ENCODE measurements around the gene CADM2.
"Not testable (repeated sequence)": the region's sequence is repeated elsewhere in the genome, so short reads cannot be mapped to it uniquely, and the experiment has no call there.

The CADM2 gene

DNA sequence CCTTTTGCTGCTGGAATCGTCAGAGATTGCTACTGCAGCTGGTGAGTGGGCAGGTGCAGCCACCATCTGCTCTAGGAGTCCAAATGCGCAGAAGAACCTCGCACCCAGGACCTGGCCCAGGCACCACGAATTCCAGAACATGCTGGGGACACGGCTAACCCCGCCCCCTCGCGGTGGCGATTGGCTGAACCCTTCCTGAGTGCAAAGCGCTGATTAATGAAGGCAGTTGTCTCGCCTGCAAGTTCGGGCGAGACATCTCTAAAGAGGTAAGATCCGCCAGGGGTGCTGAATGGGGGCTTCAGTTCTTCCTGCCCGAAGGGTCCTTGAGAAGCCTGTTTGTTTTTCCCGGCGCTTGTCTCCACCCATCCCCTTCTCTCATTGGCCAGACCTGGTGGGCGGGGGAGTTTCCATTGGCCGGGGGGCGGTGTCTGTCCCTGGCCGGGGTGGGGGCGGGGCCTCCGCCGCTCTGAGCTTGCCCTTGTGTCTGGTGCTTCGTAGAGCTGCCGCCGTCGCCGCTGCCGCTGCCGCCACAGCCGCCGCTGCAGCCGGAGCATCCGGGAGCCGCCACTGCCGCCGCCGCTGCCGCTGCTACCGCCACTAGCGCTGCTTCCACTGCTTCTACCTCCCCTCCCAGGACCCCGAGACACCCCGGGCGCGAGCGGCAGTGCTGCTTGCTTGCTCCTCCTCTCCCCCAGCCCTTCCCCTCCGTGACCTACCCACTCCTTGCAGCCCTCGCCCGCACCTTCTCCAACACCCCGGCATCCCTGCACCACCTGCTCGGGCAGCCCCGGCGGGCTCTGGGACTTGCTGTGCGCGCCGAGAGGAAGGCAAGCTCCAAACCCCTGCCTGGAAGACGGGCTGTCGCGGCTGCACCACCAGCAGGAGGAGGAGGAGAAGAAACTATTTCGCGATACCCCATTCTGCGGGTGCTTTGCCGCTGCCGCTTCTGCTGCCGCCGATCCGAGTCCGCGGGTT lies at the start of gene CADM2:
CADM2 (plus strand) TSS at position 495 of the 975 bp plus-strand sequence.
- DNase-seq (ENCODE audit: low spot score) = peak; percentile 96

DNA sequence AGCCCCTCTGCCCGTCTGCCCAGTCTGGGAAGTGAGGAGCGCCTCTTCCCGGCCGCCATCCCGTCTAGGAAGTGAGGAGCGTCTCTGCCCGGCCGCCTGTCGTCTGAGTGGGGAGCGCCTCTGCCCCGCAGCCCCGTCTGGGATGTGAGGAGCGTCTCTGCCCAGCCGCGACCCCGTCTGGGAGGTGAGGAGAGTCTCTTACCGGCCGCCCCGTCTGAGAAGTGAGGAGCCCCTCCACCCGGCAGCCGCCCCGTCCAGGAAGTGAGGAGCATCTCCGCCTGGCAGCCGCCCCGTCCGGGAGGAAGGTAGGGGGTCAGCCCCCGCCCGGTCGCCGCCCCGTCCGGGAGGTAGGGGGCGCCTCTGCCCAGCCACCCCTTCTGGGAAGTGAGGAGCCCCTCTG lies 40.2 kb upstream of the CADM2 start:
- DNase-seq (ENCODE audit: low spot score) = not testable (repeated sequence)

DNA sequence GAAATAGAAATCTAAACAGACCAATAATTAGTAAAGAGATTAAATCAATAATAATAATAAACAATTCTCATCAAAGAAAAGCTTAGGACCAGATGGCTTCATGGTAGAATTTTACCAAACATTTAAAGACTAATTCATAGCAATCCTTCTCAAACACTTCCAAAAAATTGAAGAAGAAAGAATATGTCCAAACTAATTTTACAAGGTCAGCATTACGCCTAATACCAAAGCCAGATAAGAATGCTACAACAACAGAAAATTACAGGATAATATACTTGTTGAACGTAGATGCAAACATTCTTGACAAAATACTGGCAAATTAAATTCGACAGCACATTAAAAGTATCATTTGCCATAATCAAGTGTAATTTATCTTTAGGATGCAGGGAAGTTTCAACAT lies 36.1 kb upstream of the CADM2 start:
- DNase-seq (ENCODE audit: low spot score) = no peak

DNA sequence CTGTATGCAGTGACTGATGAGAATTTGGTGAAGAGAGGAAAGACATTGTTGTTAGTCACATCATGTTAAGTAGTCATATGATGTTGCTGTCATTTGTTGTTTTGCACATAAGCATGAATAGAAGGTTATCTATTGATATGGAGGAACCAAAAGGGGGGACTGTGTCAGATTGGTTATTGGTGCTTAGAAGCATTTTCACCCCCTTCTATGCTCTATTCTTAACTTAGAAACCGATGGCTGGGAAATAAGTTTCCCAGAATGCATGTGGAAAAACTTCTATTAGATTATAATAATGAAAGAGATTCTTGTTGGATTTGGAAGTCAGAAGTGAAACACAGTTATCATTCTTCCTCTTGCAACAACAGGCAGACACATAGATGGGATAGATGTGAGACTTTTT lies 33.2 kb upstream of the CADM2 start:
- no peak for DNase-seq (ENCODE audit: low spot score)

DNA sequence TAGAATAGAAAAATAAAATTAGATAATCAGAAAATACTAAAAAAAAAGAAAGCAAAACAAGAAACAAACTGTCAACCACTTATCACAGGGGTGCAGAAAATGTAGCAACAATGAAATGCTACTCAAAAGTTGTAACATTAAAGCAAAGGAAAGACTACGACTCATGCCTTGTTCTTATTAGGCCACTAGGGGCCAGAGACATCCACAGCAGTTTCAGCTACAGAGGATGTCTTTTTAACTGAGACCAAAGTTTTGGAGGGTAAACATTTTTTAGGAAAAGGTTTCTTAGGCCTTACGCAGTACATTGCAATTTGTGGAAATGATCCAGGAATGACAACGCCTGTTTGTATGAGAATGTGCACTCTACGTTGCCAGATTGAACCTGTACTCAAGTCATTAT lies 15.4 kb upstream of the CADM2 start:
- DNase-seq (ENCODE audit: low spot score) = no peak

DNA sequence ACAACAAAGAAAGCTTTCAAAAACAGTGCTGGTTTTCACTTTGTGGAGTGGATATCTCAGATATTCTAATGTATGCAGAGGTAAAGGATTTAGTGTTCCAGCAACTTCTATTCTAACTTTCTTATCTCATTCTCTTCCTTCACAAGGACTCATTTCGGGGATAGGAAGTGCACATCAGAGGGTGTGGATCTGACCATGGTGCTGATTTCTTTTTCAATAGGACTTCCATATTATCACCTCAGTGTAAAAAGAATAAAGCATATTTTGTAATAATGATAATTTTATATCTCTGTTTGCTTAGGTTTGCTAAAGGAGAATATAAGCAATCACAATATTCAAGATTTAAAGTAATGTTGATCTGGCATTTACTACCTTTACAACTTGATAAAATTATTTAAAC lies 12.5 kb upstream of the CADM2 start:
- no peak for DNase-seq (ENCODE audit: low spot score)

DNA sequence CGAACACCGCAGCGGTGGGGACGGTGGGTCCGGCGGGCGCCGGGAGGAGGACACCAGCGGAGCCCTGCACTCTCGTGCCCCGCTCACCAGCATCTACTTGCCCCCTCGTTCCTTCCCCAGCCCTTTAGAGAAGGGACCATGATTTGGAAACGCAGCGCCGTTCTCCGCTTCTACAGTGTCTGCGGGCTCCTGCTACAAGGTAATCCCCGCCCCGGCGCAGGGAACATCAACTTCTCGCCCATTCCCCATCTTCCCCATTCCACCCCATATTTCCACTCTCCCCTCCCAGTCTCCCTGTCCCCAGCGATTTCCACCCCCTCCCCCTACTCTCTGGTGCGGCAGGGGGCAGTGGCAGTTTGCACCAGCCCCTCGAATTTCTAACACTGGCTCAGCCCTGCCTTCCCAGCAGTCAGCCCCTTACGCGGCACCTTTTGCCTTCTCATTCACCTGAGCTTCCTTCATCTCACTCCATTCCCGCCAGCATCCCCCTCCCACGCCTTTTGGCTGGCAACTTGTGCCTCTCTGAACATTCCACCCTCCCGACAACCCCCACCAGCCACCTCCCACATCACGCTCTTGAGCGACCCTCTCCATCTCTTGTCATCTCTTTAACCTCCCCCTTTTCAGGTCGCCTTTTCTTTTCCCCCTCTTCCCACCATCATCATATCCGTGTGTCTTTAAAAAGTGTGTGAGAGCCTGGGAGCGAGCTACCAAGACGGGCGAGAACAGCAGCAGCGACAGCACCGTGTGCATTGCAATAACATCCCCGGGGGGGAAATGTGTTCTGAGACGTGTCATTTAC lies 882 bp downstream of the CADM2 start:
- DNase-seq (ENCODE audit: low spot score) = no peak

DNA sequence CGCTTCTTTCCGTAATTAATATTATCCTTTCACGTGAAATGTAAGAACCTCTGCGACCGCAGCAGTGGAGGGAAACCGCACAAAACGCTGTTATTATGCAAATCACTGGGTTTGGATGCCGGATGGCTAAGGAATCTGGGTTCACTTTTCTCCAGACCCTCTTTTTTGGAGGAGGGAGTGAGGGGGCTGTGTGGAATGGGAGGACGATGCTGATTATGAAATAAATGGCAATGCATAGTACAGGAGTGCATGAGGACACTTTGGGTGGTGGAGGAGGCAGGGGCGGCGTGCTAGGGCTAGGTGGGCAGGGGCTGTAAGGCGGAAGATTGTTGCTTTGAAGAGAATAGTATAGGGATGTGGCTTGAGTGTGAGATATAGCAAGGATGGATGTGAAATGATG lies 1.8 kb downstream of the CADM2 start:
- DNase-seq (ENCODE audit: low spot score) = no peak

DNA sequence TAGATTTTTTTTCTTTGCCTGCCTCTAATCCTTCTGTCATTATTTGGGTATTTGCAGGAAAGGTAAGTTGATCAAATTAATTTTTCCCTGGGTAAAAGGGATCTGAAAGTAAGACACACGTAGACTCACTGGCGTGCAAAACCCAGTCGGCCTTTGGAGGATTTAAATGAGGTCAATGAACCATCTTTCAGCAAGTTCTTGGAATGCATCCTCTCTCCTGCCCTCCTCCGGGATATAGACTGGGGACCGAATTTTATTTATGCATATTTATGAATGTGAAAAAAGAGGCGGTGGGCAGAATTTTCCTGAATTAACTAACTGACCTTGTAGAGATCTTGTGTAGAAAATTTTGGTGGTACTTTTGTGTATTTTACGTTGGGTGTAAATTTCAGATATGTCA lies 2.2 kb downstream of the CADM2 start:
- DNase-seq (ENCODE audit: low spot score) = no peak

DNA sequence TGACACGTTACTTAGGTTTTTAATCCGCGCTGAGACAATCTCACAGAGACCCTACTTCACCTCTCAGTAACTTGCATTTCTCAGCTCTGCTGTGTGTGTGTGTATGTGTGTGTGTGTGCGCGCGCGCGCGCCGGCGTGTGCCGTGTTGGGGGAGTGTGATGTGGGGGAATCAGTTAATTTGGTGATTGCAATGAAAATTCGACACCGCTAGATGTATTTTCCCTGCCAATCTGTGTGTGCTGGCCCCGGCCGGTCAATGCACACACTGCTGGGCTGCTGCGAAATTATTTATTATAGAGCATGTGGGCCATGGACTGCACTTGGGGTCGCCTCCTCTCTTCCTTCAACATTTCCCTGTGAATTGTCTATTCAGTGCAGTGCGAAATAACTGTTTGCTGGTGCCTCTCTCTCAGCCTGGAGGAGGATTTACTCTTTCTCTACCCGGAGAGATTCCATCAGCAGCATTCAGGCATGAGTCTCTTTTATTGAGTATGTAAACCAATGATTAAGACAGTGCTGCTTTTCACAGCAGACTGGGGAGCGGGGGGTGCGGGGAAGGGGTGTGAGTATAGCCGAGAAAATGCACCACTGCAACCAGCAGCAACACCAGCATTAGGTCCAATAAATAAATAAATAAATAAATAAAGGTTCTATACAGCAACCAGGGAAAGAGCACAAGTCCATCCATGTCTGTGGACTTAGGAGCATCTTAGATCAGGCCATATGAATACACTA lies 2.9 kb downstream of the CADM2 start:
- DNase-seq (ENCODE audit: low spot score) = no peak

DNA sequence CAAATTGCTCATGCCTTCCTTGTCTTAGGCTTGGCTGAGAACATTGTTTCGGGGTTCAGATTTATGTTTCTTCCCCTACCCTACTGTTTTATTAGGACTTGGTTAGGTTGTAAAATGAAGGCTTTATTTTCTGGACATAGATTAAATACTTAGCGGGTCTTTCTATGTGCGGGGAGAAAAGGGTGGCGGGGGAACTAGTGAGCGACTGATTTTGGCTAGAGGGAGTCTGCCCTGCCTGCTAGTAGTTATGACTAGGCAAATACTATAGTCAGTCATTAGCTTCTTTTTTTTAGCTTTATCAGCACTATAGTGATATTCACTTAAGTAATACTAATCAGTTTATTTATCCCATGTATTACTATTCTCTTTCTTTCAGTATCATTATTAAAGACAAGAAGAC lies 3.6 kb downstream of the CADM2 start:
- no peak for DNase-seq (ENCODE audit: low spot score)

DNA sequence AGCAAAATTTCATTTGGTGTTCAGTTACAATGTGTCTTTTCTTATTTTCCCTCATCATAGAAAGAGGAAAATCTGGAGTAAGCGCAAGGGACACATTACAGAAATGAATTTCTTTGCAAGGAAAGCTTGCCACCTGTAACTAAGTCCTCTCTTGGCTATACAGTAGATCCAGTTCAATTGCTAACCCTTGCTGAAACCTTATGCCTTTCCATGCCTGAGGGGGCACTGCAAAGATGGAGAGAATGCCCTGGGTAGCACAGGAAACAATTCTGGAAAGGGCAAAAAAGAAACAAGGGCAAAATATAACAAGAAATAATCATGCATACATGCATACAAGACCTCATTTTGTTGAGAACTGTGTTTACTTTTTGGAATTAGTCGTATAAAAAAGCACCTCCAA lies 4.3 kb downstream of the CADM2 start:
- no peak for DNase-seq (ENCODE audit: low spot score)

DNA sequence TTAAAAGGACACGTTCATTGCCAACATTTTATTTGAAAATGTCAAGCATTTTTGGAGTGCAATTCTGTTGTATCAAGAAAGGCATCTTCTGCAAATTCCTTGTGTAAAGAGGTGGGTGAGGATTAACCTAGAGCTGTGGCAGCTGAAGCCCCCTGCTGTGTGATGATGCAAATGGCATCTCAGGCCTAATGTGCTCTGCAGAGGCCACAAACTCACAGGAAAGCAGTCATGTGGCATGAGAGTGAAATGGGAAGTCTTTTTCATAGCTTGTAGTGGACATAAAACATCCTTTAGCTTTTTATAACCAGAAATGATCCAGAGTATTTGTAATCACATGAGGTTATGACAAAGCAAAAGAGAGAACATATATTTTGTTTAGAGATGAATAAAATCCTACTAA lies 6.4 kb downstream of the CADM2 start:
- no peak for DNase-seq (ENCODE audit: low spot score)

DNA sequence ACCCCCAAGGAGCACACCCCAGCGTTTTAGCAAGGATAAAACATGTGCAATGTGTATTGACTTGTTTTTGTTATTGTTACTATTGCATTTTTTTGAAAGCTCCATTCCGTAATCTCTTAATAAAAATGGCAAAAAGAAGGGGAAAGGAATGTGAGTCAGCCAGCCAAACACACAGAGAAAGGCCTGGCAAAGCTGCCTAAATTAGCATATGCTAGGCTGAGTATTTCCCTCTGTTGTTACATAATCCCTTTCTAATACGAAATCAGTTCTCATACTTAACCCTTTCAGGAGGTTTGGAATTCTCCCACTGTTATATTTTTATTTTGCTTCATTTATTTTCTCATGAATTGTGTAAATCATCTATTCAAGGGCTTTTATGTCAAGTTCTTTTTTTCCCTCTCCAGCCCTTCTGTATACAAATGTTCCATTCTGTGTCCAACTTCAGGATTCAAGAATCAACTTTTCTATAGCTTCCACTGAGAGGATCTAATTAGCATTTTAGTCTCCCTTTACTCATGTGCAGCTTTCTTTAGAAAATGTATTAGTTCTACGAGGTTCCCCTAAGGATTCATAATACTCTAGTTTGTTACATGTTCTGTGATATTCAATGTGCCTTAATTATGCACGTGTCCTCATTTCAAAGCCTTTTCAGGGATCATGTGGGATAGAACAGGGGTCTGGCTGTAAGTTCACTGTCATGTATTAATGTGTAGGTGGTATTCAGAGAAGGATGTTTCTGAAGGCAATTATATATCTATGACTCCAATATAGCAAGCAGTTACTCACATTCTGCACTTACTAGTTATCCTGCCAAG lies 9.2 kb downstream of the CADM2 start:
- DNase-seq (ENCODE audit: low spot score) = no peak

DNA sequence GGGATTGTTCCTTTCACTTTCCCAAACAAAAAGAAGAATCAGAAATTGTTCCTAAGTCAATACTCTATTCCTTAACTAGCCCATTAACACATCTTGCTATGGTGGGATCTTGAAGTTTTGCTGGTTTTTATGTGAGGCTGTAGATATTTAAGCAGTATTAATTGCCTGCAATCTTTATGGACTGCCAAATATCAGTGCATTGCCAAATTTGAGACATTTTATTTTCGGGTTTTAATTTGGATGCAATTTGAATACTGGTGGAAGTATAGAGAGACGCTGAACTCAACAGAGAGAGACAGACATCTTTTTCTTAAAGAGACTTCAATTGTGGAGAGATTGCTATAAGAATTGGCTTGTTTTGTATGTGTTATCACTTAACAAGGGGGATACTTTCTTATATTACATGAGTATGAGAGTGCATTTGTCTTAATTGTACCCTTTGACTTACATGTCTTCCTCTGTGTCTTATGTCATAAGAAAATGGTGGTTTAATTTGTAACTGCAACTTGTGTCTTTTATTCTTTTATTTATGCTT lies 10.0 kb downstream of the CADM2 start:
- no peak for DNase-seq (ENCODE audit: low spot score)

DNA sequence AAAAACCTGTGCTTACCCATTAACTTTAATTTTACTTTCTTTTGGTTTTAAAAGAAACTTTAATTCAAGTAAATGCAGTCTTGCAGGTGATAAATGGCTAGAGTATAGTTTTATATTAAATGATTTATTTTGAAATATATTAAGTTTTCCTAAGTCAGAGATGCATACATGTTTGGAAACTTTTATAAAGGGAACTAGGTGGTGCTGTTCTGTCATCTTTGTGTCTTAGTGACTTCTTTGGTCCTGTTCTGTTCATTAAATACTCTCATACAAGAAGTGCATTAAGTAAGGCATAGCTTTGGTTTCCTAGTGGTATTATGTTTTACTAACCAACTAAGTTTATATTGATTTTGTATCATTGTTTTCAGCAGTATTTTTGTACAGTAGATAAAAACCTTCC lies 15.6 kb downstream of the CADM2 start:
- no peak for DNase-seq (ENCODE audit: low spot score)

DNA sequence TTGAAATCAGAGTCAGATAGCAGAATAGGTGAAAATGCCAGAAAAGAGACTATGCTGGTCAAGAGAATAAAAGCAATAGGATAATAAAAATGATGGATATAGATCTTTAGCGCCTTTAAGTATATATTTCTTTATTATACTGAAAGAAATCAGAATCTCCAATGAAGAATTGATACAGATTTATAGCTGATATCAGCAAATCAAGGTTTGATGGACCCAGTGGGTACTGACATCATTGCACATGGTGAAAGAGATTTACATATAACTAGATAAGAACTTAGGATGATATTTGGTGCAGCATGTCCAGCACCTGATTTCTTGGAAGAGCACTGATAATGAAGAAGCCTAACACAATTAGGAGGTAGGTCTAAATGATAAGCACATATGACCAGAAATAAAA lies 18.2 kb downstream of the CADM2 start:
- DNase-seq (ENCODE audit: low spot score) = no peak

DNA sequence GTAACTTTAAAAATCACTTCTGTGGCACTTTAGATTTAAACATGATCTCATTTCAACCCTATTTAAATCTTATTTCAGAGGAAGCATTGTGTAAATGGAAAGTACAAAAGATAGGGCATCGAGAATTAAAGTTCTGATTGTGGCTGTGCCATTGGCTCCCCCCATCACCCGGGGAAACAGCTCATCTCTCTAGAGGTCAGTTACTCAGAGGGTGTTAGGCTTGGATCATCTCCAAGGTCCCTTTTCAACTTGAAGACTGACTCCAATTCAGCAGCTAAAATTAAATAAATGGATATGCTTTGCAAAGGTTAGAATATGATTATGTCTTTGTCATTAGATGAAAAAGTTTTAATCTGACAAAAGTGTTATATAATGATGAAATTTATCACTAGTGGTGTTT lies 20.1 kb downstream of the CADM2 start:
- DNase-seq (ENCODE audit: low spot score) = no peak

DNA sequence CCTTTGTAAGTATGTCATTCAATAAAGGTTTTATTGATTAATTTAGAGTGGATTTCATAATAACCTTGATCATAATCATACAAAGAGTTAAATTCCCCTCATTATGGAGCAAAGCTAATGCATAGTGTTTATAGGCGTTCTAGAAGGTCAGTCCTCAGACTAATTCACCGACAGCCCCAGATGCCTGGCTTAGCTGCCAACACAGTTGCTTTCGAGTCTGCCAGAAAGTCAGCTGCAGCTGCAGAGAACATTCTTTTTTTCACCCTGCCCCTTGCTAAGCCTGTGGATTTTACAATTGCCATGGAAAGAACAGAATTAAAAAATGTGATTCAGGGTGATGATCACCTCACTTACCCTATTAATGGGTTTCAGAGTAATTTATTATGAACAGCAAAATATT lies 21.2 kb downstream of the CADM2 start:
- no peak for DNase-seq (ENCODE audit: low spot score)

DNA sequence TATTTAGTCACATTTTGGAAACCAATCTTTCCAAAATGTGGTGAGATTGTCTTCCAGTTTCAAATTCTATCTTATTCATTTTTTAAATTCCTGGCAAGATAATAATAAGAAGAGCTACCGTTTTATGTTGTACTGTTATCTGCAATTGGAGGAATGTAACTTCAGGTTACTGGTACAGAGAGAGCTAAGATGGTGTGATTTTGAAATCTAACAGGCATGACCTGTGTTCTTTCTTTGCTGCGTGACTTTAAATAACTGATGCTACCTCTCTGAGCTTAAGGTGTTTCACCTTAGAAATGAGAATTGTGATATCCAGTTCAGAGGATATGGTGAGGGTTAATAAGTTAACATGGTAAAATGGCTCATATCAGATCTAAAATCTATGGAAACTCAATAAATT lies 21.7 kb downstream of the CADM2 start:
- no peak for DNase-seq (ENCODE audit: low spot score)

DNA sequence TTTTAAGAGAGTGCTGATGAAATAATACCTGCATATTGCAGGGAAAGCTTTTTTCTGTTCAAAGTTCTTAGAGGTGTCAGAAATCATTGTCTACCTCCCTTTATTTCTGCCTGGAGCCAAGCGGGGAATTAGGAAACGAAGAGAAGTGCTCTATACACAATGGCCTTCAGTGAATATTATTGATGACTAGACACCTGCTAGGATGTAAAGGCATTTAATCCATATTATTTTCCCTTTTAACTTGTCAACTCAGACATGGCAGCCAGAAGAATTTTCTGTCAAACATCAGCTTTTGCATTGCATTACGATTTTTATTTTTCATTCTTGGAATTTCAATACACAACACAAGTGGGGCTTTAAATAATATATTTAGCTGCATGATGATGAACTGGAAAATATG lies 24.7 kb downstream of the CADM2 start:
- DNase-seq (ENCODE audit: low spot score) = no peak
